ENCODE data around the gene MAN1A1. TPM values are rescaled to one million over a fixed set of nuclear protein-coding genes. Genes with fewer than 3 reads are reported as not detected.

The MAN1A1 gene
- polyA plus RNA-seq, 3 donors: 19.1 to 50.1 (median 37.5) TPM

DNA sequence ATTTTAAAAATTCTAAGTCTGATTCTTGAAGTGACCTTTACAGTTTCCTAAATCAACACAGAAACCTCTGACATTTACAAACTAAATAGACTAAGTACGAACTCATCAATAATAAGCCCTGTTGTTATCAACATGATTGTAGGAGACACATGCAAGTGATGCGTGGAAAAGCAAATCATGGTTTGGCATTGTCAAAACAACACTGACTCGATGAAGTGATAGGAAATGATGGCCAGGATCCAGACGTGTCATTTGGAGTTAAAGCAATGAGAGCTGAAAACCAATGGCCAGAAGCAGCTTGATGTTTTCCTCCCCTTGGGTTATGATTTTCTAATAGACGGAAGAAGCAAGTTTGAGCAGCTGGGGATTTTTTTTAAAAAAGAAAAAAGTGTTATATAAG, 153.7 kb downstream of the MAN1A1 start:
- 66 to 83% (median 78%) methylated on average over 5 of the region's 5 CpGs for WGBS, 3 donors
- H3K27ac ChIP-seq (ENCODE audit: low read depth, low read length): no peak overlapping the region

DNA sequence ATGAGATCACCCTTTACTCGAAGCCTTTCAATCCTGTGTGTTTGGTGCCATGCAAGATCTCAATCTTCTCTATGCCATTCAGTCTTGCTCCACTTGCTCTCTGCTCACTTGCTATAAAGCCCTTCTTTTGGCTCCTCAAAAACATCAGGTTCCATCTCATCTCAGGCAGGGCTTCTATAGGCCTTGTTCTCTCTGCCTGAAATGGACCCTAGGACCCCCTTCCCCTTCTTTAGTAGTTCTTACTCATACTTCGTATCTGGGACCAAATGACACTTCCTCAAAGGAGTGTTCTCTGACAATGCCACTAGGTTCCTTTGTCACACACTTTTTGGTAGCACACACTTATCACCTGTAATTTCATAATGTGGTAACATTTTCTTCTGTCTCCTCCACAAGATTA, 154.4 kb downstream of the MAN1A1 start:
- WGBS, 3 donors: 87 to 98% (median 90%) methylated on average over 2 of the region's 2 CpGs
- no peak overlapping the region for H3K27ac ChIP-seq (ENCODE audit: low read depth, low read length)

DNA sequence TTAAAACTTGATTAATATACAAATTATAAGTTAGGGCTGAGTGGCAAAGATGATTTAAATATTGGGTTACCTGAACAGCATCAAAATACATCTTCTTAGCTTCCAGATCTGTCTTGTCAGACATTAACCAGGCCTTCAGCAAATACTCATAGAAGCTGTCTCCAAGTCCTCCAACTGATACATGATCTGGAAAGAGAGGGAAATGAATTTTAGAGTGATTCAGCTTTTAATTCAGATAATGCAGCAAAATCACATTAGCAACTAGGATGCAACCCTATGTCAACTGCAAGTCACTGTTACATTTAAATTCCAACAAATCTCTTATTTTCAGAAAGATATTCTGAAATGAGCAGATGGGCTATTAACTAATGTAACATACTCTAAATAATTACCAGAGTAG, 155.9 kb downstream of the MAN1A1 start:
- no peak overlapping the region for H3K27ac ChIP-seq (ENCODE audit: low read depth, low read length)

DNA sequence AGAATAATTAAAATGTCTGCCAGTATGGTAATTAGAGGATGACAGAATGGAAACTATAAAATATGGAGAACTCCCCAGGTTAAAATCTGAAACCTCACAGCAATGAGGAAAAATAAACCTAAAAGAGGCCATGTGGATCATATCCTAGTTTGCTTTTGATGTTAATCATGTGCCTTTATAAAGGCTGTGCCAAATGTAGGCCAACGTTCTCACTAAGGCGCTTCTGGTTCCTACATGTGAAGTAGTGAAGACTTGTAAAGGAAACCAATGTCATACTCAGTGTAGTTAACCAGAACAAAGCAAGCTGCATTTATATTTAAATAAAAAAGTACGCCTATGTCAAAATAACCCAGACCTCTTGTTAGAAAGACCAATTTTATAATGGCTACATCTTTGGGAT, 157.4 kb downstream of the MAN1A1 start:
- WGBS, 3 donors: 65 to 87% (median 87%) methylated on average over 3 of the region's 3 CpGs
- H3K27ac ChIP-seq (ENCODE audit: low read depth, low read length): no peak overlapping the region

DNA sequence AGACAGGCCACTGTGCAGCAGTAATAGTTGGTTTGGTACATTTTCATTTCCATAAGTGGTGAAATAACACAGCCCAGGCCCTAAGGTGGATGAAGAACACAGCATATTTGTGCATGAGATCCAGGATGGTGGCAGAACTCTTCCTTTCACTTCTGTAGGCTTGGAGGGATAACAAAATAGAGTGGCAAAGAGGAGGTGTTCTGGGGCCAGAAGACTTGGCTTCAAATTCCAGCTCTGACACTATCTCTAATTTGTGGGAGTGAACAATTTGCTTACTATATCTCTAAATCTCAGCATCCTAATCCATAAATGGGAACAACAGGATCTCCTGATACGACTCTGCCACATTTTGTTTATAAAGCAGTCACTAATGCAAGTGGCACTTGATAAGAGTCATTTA, 159.4 kb downstream of the MAN1A1 start:
- no peak overlapping the region for H3K27ac ChIP-seq (ENCODE audit: low read depth, low read length)
- 69 to 91% (median 91%) methylated on average over 1 of the region's 1 CpG for WGBS, 3 donors

DNA sequence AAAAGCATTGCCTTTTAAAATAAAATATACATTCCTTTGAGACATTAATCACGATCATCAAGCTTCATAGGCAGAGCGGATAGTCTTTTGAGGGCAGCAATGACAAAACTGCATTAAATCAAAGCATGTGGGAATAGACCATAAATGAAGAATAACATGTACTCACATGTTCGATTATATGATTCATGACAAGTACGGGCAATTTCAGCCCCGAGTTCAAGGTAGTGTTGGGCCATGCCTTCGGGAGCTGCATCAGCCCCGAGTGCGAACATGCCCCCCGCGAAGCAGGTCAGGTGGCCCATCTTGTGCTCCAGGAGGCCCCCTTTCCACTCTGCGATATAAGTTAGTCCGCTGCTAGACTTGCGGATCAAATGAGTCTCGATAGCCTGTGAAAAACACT, 160.1 kb downstream of the MAN1A1 start:
- 83 to 88% (median 85%) methylated on average over 13 to 14 of the region's 14 CpGs for WGBS, 3 donors
- no peak overlapping the region for H3K27ac ChIP-seq (ENCODE audit: low read depth, low read length)

DNA sequence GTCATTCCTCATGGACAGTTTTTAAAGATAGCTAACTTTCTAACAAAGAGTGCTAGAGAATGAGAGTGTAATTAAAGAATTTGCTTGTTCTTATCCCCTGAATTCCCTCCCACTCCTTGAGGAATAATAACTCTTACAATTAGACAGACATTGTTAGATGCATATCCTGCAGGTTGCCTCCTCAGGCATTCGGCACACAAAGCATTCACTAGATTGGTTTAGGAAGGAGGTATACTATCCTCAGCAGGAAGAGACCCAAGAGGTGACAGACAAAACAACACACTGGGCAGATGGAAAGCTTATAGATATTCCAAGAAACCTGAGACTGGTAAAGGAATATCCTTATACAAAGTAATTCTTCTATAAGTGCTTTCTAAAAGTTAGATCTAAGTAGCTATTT, 162.0 kb downstream of the MAN1A1 start:
- WGBS, 3 donors: 46 to 76% (median 61%) methylated on average over 1 of the region's 1 CpG
- no peak overlapping the region for H3K27ac ChIP-seq (ENCODE audit: low read depth, low read length)

DNA sequence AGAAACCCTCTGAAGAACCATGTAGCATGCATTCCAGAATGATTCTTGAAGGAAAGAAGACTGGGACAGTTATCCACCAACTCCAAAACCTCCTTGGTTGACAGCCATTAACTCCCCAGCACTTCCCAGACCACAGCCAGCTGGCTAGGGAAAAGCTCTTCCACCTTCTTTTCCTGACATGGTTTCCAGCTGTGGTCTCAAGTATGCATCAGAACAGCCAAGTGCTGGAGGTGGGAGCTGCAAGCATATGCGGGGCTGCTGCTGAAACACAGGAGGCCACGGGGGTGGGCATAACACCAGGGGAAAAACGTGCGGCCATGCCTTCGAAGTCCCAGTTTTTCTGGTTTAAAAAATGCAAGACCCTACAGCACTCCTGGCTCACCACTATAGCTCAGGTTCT, 163.1 kb downstream of the MAN1A1 start:
- WGBS, 3 donors: 83 to 91% (median 88%) methylated on average over 5 of the region's 5 CpGs

DNA sequence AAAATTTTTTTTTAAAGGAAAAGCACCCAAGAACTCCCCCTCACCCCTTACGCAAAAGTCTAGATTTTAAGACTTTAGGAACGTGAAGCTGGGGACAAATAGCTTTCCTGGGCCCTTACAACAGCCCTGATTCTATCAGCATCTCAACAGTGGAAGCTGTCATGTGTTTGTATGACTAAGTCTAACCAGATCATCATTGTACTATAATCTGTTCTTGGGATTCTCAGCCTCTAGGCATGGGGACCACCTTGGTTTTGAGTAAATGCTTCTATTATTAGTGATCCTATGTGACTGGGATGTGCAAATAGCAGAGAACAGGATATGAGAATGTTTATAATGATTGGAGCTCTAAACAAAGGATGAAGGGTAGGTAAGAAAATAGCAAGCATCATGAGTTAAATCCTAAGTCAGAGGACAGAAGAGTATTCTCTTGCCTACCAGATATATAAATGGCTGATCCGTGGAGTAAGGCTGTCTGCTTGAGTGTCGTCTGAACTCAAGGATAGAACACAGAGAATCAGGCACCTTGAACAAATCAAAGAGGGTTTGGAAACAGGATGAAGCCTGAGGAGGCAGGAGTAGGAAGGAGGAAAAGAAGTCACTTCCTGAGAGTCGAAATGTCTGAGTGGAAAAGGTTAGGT, 165.4 kb downstream of the MAN1A1 start:
- 82 to 93% (median 83%) methylated on average over 5 of the region's 5 CpGs for WGBS, 3 donors
- H3K27ac ChIP-seq (ENCODE audit: low read depth, low read length): no peak overlapping the region

More for the DNA sequence above, 163.1 kb downstream of the MAN1A1 start:
- H3K27ac ChIP-seq (ENCODE audit: low read depth, low read length): no peak overlapping the region

DNA sequence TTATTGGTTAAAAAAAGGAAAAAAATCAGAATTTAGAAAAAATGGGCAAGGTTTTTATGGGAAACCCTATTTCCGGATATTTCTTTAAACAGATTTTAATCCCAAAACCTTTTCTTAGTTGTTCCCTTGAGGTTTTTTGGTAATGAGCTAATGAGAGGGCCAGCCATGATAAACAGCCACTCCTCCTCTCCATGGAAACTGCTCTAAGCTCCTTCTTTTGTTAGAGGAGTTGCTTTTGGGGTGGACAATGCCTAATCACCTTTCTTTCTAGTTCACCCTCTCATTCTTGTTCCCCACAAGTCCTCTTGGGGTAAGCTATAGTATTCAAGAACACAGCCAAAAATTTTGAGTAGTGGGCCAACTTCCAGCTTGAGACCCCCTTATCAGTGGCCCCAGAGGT, 166.1 kb downstream of the MAN1A1 start:
- H3K27ac ChIP-seq (ENCODE audit: low read depth, low read length): no peak overlapping the region
- 63 to 94% (median 72%) methylated on average over 1 of the region's 1 CpG for WGBS, 3 donors

DNA sequence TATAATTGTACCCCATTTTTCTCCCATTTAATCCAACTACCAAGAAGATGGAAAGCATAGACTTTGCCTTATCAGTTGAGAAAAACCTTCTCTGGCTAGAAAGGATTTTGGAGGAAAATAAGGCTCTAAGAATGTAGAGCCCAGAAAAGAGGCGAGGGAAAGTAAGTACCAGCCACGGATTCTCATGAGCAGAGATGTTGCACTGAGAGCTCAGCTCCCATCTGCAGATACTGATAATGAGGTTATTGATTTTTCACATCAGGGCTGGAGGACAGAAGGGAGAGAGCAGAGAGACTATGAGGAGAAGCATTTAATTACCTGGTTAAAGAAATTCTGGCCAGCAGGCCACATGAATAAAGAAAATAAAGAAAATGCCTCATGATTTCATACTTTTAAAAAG, 166.7 kb downstream of the MAN1A1 start:
- H3K27ac ChIP-seq (ENCODE audit: low read depth, low read length): no peak overlapping the region
- WGBS, 3 donors: 93 to 100% (median 95%) methylated on average over 2 of the region's 2 CpGs

DNA sequence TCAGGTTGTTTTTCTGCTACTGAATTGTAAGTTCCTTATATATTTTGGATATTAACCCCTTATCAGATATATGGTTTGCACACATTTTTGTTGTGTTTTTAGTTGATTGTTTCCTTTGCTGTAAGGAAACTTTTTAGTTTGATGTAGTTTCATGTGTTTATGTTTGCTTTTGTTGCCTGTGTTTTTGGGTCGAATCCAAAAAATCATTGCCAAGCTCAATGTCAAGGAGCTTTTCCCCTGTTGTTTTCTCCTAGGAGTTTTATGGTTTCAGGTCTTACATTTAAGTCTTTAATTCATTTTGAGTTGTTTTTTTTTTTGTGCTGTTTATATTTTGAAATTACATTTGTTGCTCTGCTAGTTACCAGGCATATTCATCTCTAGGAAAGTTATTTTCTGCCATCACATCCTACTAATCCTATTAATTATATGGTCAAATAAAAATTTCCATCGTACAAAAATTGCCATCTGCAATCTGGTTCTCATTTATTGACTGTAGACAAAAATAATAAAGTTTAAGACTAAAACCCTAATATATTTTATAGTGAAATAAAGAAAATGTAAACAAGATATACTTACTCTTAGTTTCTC, 167.3 kb downstream of the MAN1A1 start:
- 67 to 84% (median 80%) methylated on average over 2 of the region's 2 CpGs for WGBS, 3 donors

DNA sequence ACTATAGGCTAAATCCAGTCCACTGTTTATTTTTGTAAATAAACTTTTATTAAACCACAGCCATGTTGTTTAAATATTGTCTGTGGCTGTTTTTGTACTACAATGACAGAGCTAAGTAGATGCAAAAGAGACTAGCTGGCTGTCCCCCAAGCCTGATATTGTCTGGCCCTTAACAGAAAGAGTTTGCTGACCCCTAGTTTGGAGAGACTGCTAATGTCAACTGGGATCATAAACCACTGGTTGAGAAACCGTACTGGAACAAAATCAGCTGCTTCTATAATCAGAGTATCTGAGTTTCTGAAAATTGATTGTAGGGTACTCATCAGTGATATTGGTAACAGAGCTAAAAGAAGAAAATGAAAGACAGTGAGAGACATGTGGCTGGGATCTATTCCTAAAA, 168.5 kb downstream of the MAN1A1 start:
- 74 to 100% (median 92%) methylated on average over 1 of the region's 1 CpG for WGBS, 3 donors
- no peak overlapping the region for H3K27ac ChIP-seq (ENCODE audit: low read depth, low read length)

More for the DNA sequence above, 167.3 kb downstream of the MAN1A1 start:
- H3K27ac ChIP-seq (ENCODE audit: low read depth, low read length): no peak overlapping the region

DNA sequence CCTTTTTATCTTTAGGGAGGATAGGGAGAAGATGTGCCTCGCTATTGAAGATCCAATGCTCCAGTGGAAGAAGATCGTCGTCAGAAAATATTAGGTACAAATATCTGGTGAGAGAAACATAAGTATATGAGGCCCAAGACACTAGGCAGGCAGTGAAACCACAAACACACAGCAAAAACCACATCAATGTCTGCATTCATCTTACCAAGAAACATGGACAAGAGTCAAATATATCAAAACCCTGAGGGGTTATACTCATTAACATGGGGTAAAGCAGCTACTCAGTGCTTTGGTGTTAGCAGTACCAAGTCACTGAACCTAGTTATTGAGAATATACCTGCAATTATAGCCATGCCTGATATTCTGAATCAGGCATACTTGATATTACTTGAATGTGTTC, 169.7 kb downstream of the MAN1A1 start:
- H3K27ac ChIP-seq (ENCODE audit: low read depth, low read length): no peak overlapping the region
- WGBS, 3 donors: 86 to 97% (median 94%) methylated on average over 3 of the region's 3 CpGs

DNA sequence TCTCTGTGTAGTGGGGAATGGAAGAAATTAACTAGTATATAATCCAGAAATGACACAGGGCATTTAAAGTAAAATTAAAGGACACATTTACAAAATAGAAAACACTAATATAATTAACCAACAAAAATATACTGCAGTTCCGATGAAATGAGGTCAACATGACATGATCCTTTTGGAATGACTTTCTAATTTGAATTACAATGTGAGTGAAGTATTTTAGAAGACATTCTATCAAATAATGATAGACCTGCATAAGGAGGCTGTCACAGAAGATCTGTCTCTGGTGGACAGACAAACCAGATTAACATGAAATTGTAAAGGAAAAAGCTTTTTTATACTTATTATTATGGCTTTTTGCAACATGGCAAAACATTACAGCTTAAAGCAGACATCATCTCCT, 170.5 kb downstream of the MAN1A1 start:
- 69 to 72% (median 69%) methylated on average over 1 of the region's 1 CpG for WGBS, 3 donors

DNA sequence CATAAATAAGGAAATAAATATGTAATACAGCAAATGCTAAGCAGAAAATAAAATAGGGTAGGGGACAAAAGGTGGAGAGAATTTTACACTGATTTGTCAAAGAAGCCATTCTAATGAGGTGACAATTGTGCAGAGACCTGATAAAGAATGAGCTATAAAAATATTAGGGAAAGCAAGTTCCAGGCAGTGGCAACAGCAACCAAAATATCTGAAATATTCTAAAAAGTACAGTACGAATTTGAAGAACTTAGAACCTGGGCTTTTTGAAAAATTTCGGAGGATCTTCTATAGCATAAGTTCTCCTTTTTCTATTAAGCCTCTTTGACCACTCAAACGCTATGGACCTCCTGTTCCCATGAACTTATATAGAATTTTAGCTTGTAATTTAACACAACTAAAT, 173.1 kb downstream of the MAN1A1 start:
- WGBS, 3 donors: 88 to 94% (median 92%) methylated on average over 3 of the region's 3 CpGs

More for the DNA sequence above, 170.5 kb downstream of the MAN1A1 start:
- no peak overlapping the region for H3K27ac ChIP-seq (ENCODE audit: low read depth, low read length)

DNA sequence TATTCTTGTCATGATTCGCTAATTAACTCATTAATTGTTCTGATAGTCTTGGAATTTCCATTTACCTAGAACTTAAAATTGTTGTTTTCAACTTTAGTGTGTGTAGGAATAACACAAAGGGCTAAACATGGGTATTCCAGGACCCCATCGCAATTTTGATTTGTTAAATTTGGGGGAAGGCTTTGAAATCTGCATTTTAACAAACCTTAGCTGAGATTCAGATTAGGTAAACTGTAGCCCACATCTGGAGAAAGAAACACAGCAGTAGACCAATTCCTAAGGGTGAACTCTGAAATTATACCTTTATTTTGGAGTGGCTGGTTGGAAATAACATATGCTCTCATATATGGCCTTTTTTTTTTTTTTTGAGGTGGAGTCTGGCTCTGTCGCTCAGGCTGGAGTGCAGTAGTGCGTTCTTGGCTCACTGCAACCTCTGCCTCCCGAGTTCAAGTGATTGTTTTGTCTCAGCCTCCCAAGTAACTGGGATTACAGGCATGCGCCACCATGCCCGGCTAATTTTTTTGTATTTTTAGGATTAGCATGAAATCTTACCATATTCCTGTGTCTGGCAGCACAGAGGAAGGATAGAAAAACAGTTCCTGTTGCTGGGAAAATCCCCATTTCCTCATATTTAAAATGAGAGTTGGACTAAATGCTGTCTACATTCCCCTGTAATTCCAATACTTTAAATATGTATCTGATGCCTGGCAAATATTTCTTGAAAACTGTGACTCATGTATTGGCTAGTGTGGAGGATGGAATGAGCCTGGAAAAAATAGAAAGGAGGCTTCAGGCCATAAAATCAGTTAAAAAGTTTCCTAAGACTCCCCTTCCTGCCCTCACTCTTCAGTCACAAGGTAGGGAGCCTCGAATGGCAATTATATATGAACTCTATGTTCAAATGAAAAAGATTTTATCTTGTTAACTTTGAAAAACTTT, 174.4 kb downstream of the MAN1A1 start:
- WGBS, 3 donors: 80 to 96% (median 87%) methylated on average over 8 of the region's 8 CpGs
- H3K27ac ChIP-seq (ENCODE audit: low read depth, low read length): no peak overlapping the region

More for the DNA sequence above, 173.1 kb downstream of the MAN1A1 start:
- no peak overlapping the region for H3K27ac ChIP-seq (ENCODE audit: low read depth, low read length)

DNA sequence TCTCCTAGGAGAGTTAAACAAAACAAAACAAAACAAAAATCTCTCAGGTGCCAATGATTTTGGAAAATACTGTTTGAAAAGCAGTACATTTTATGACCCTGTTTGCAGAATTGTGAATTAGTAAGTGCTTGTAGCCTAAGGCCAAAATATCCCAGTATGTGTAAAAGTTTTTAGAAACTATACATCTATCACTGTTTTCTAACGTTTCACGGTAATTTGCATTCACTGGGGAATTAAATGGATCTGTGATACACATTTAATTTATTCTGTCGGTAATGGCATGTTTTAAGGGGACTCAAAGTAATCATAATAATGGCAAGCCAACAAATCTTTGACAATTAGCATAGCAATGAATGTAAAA, 175.5 kb downstream of the MAN1A1 start:
- 58 to 79% (median 68%) methylated on average over 3 of the region's 3 CpGs for WGBS, 3 donors
- no peak overlapping the region for H3K27ac ChIP-seq (ENCODE audit: low read depth, low read length)

Data from adipose tissue (tissue), 3 donors.